ENCODE data around the gene TRIM72.
"Not testable (repeated sequence)": the region's sequence is repeated elsewhere in the genome, so short reads cannot be mapped to it uniquely, and the experiment has no call there.

TRIM72 gene

GRCh38 chr16:31258366-31258765 lies 44.4 kb downstream of the TRIM72 start:
- no peak for DNase-seq (ENCODE audit: low spot score)

- DNase-seq (ENCODE audit: low spot score), result no peak
Observed at GRCh38 chr16:31260136-31260931, 46.4 kb downstream of the TRIM72 start.

- no peak for DNase-seq (ENCODE audit: low spot score)
Observed at GRCh38 chr16:31262084-31262483, 48.2 kb downstream of the TRIM72 start.

GRCh38 chr16:31265329-31266245 lies 51.7 kb downstream of the TRIM72 start:
- DNase-seq (ENCODE audit: low spot score), result peak; percentile 13

DNA sequence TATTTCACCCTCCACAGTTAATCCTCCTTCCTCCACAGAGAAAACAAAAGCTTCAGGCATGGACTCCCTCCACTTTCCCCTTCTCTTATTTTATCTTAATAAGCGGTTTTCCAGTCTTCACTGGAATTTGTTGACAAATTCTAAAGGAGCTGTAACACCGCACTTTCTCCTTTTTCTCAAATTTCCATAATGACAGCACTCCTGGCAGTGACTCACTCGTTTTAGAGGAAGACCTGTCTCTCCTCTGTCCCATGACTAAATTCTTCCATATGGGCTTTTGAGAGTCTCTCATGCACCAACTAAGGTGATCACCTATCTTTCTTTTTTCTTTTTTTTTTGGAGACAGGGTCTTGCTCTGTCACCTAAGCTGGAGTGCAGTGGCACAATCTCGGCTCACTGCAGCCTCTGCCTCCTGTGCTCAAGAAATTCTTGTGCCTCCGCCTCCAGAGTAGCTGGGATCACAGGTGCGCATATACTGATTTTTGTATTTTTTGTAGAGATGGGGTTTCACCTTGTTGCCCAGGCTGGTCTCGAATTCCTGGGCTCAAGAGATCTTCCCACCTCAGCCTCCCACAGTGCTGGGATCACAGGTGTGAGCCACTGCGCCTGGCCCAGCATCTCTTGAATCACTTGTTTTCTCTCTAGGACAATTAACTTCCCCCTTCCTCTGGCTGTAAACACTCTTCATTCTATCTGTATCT lies 53.6 kb downstream of the TRIM72 start:
- no peak for DNase-seq (ENCODE audit: low spot score)

DNA sequence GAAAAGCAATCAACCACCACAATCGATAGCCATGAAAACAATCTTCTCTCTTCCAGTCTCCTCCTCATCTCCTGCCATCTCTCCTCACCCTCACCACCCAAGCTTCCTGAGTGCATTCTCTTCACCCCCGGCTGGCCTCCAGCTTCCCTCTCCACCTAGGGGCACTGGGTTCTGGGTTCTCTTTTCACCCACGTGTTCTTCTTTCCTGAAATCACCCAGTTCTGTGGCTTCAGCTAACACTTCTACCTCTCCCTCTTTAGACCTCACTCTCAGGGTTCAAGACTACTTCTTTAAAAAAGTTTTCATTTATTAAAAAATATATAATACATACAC lies 54.1 kb downstream of the TRIM72 start:
- DNase-seq (ENCODE audit: low spot score), result no peak

- DNase-seq (ENCODE audit: low spot score), result no peak
Observed at GRCh38 chr16:31268891-31269290, 55.0 kb downstream of the TRIM72 start.

- DNase-seq (ENCODE audit: low spot score), result no peak
Observed at GRCh38 chr16:31269541-31269940, 55.6 kb downstream of the TRIM72 start.

- DNase-seq (ENCODE audit: low spot score), result not testable (repeated sequence)
Observed at GRCh38 chr16:31269973-31270372, 56.1 kb downstream of the TRIM72 start.

DNA sequence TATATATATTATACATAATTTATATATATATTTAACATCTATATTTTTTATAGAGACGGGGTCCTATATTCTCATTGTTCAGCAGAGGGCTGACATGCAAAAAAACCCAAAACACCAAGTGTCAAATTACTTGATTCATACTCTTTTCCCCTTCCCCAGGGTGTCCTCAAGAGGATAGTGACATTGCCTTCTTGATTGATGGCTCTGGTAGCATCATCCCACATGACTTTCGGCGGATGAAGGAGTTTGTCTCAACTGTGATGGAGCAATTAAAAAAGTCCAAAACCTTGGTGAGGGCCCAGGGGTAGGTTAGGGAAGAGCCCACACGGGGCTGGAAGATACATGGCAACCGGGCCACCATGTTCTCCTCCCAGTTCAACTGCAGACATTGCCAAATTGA lies 56.9 kb downstream of the TRIM72 start:
- DNase-seq (ENCODE audit: low spot score), result no peak

DNA sequence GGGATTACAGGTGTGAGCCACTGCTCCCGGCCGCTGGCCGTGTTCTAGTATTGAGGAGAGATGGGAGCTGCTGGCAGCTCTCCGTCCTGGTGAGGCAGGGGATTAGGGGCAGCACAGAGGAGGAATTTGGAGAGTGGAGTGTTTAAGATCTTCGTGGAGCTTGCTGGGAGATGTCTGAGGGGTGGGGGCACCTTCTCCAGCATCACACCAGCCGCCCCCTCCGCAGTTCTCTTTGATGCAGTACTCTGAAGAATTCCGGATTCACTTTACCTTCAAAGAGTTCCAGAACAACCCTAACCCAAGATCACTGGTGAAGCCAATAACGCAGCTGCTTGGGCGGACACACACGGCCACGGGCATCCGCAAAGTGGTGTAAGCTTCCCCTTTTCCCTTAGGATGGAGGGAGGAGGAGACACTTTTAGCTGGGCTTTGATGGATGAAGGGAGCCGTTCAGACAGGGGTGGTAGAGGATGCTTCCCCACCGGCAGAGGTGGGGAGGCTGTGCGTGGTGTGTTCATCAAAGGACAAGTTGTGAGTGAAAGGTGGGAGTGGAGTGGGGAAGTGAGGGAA lies 57.8 kb downstream of the TRIM72 start:
- DNase-seq (ENCODE audit: low spot score), result no peak

DNA sequence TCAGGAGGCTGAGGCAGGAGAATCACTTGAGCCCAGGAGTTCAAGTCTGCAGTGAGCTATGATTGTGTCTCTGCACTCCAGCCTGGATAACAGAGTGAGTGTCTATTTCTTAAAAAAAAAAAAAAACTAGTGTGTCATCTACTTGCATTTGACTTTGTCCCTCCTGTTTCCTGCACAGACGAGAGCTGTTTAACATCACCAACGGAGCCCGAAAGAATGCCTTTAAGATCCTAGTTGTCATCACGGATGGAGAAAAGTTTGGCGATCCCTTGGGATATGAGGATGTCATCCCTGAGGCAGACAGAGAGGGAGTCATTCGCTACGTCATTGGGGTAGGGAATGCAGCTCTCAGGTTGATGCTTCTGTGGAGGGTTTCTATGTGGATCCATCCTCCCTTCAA lies 59.3 kb downstream of the TRIM72 start:
- DNase-seq (ENCODE audit: low spot score), result no peak

- no peak for DNase-seq (ENCODE audit: low spot score)
Observed at GRCh38 chr16:31273676-31274075, 59.8 kb downstream of the TRIM72 start.

GRCh38 chr16:31274831-31275816 lies 61.2 kb downstream of the TRIM72 start:
- DNase-seq (ENCODE audit: low spot score), result no peak

DNA sequence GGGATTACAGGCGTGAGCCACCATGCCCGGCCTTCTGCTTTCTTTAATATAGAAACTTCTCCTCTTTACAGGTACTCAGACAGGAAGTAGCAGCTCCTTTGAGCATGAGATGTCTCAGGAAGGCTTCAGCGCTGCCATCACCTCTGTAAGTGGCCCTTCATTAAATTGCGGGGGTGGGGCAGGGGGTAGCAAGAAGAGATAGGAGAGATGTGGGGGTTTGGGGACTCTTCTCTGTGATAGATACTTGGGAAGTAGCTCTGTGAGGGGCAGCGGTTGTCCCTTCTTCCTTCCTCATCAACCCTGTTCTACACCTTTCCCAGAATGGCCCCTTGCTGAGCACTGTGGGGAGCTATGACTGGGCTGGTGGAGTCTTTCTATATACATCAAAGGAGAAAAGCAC lies 62.7 kb downstream of the TRIM72 start:
- DNase-seq (ENCODE audit: low spot score), result no peak

DNA sequence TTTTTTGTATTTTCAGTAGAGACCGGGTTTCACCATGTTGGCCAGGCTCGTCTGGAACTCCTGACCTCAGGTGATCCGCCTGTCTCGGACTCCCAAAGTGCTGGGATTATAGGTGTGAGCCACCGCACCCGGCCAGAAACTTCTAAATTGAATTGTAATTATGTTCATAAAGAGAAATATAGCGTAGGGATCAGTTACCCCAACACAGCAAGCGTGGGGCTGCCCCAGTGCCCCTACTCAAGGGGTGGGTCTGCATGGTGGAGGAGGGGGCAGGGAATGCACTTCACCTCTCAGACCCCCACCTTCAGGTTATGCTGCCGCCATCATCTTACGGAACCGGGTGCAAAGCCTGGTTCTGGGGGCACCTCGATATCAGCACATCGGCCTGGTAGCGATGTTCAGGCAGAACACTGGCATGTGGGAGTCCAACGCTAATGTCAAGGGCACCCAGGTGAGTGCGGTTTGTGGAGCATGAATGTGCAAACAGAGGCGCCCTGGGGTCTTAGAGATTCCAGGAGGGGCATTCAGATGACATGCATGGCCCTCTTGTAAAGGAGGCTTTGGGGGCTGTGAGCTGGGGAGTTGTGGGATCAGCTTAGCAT lies 63.8 kb downstream of the TRIM72 start:
- no peak for DNase-seq (ENCODE audit: low spot score)

- not testable (repeated sequence) for DNase-seq (ENCODE audit: low spot score)
Observed at GRCh38 chr16:31278853-31279252, 64.9 kb downstream of the TRIM72 start.

All from NAMALWA (cell line).